Measurements from ENCODE around the gene ARHGEF3. TPM values are rescaled to one million over a fixed set of nuclear protein-coding genes. Genes with fewer than 3 reads are reported as not detected.

ARHGEF3 gene
- total RNA-seq, 2 donors from 2014 or later: 70.2 to 71.0 TPM

GRCh38 chr3:56683122-56683817 lies 118.5 kb downstream of the ARHGEF3 start, which contains the start of gene TASOR:
Gene TASOR (minus strand): TSS chr3:56683265. CDS start chr3:56683006, 259 bp downstream.
- Mint-ChIP-seq H3K4me1 (peaks cover 21% of the 10 kb centered on the region), H3K27me3 (no peaks in the 10 kb centered on the region), H3K36me3 (ENCODE audit: low read depth) (no peaks in the 10 kb centered on the region), H3K27ac (peak within 1 kb of the TSS; percentile 96), H3K4me3 (peak within 1 kb of the TSS; percentile 99)
- DNase-seq (peak; percentile 85 to 89 (median 86)), ATAC-seq (peak; percentile 88)
- H3K9me3 ChIP-seq (ENCODE audit: control insufficient read depth, low read length, poor library complexity, severe bottlenecking): no peaks in the 10 kb centered on the region

DNA sequence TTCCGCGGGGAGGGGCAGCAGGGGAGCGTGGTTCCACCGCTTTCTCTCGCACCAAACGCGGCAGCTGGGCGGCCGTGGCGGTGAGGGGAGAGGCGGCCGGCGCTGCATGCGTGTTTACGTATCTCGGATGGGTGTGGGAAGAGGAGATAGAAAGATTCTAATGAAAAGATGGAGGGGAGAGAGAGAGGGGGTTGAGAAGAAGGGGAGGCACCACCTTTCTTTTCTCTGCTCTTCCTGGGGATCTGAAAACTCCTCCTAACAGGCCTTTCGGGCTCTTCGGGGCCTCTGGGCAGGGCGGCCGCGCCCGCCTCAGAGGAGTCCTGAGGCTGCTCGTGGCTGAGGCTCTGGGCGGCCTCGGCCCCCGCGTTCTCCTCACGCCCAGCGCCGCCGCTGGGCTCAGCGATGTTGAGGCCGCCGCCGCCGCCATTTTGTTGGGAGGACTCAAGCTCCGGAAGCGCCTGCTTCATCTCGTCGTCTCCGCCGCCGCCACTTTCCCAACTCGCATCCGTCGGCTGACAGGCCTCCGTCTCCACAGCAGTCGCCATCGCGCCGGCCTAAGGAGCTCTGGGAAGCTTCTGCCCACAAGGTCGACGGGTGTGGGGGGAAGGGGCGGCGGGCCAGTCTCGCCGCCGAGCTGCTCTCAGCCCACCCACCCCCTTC lies 119.2 kb downstream of the ARHGEF3 start:
- H3K4me1 Mint-ChIP-seq: peaks cover 24% of the 10 kb centered on the region
- H3K27ac Mint-ChIP-seq: peak overlapping the region; percentile 96
- DNase-seq (peak; percentile 66 to 71 (median 67)), ATAC-seq (peak; percentile 76)
- no peaks in the 10 kb centered on the region for H3K27me3 Mint-ChIP-seq
- no peaks in the 10 kb centered on the region for H3K36me3 Mint-ChIP-seq (ENCODE audit: low read depth)
- H3K9me3 ChIP-seq (ENCODE audit: control insufficient read depth, low read length, poor library complexity, severe bottlenecking): no peaks in the 10 kb centered on the region
- peak overlapping the region; percentile 99 for H3K4me3 Mint-ChIP-seq

DNA sequence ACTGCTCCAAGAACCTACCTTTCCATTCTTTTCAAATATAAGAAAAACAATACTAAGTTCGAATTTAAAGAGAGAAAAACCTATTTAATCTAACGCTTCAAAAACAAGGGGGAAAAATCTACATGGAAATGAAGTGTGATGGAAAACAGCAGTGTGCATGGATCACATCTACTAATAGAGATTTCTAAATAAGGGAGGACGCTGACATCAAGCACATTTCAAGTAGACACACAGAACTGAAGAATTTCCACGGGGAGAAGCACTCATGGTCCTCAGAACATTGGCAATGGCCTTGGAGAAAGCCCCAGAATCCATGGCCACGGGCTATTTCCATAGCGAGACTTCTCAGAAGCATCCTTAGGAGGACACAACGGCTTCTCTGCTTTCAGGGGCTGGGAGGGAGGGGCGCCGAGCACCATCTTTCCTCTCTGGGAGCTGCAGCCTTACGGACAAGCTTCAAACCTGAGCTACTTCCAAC lies 119.7 kb downstream of the ARHGEF3 start:
- H3K9me3 ChIP-seq (ENCODE audit: control insufficient read depth, low read length, poor library complexity, severe bottlenecking): no peaks in the 10 kb centered on the region
- Mint-ChIP-seq H3K27ac (peak overlapping the region; percentile 96), H3K36me3 (ENCODE audit: low read depth) (no peaks in the 10 kb centered on the region), H3K27me3 (no peaks in the 10 kb centered on the region), H3K4me3 (peak overlapping the region; percentile 99), H3K4me1 (peaks cover 29% of the 10 kb centered on the region)
- ATAC-seq (no peak), DNase-seq (no peak)

GRCh38 chr3:56680054-56680580 lies 121.6 kb downstream of the ARHGEF3 start:
- no peak for DNase-seq
- Mint-ChIP-seq H3K36me3 (ENCODE audit: low read depth) (no peaks in the 10 kb centered on the region), H3K27me3 (no peaks in the 10 kb centered on the region), H3K4me1 (peaks cover 29% of the 10 kb centered on the region), H3K4me3 (no peak overlapping the region), H3K27ac (no peak overlapping the region)
- ATAC-seq: no peak
- no peaks in the 10 kb centered on the region for H3K9me3 ChIP-seq (ENCODE audit: control insufficient read depth, low read length, poor library complexity, severe bottlenecking)

Other genes starting within 250 kb of the ARHGEF3 start
- gene CCDC66, start 244.8 kb downstream of the ARHGEF3 start, total RNA-seq: 10 to 100 TPM; 58.4 to 71.7 TPM
- 10 to 100 TPM; 57.3 TPM for gene TASOR, start 118.7 kb downstream of the ARHGEF3 start, total RNA-seq

All from T-helper 17 cell (primary cell).